IPS-15b (cell line): ENCODE measurements around the gene NUDC.
"Not testable (repeated sequence)": the region's sequence is repeated elsewhere in the genome, so short reads cannot be mapped to it uniquely, and the experiment has no call there.

Source experiments
- H3K27me3 ChIP-seq: one replicate; pipeline ENCODE4 v1.6.1; 2013; ENCODE audit warnings: low read length; ENCODE audit not compliant: control insufficient read depth, insufficient read depth
- H3K36me3 ChIP-seq: one replicate; pipeline ENCODE4 v1.6.1; 2013; ENCODE audit warnings: low read length; ENCODE audit not compliant: control insufficient read depth, insufficient read depth
- H3K4me1 ChIP-seq: one replicate; pipeline ENCODE4 v1.6.1; 2013; ENCODE audit warnings: mild to moderate bottlenecking, low read length; ENCODE audit not compliant: control insufficient read depth, insufficient read depth
- H3K4me3 ChIP-seq: one replicate; pipeline ENCODE4 v1.5.1; 2013; ENCODE audit warnings: low read depth, low read length
- H3K9ac ChIP-seq: one replicate; pipeline ENCODE4 v1.6.1; 2013; ENCODE audit warnings: low read depth, mild to moderate bottlenecking, low read length
- H3K9me3 ChIP-seq: one replicate; pipeline ENCODE4 v1.6.1; 2013; ENCODE audit warnings: mild to moderate bottlenecking, low read length; ENCODE audit not compliant: control insufficient read depth, insufficient read depth

The NUDC gene

GRCh38 chr1:26978901-26979300, 57.4 kb downstream of the NUDC start:
- Histone ChIP-seq H3K4me1 (no peaks in the 10 kb centered on the region), H3K4me3 (no peak overlapping the region), H3K36me3 (no peaks in the 10 kb centered on the region), H3K9ac (no peak overlapping the region), H3K9me3 (no peaks in the 10 kb centered on the region), H3K27me3 (no peaks in the 10 kb centered on the region)

- H3K9ac ChIP-seq, result no peak overlapping the region
- no peaks in the 10 kb centered on the region for H3K36me3 ChIP-seq
- no peaks in the 10 kb centered on the region for H3K27me3 ChIP-seq
- H3K9me3 ChIP-seq, result no peaks in the 10 kb centered on the region
- no peaks in the 10 kb centered on the region for H3K4me1 ChIP-seq
- no peak overlapping the region for H3K4me3 ChIP-seq
Measured at GRCh38 chr1:26981146-26981846, 59.8 kb downstream of the NUDC start.

DNA sequence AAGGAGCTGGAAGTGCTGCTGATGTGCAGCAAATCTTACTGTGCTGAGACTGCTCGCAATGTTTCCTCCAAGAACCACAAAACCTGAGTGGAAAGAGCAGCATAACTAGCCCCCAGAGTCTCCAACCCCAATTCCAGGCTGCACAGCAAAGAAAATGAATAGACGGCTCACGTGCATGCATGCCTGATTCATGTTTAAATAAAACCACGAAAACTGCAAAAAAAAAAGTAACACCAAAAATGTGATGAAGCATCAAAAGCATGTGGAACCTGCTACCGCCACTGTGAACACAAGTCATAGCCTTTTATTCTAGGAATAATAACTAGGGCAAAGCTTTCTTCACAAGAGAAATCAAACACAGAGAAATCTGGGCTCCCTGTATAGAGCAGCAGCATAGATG, 62.3 kb downstream of the NUDC start:
- Histone ChIP-seq H3K4me1 (no peaks in the 10 kb centered on the region), H3K27me3 (no peaks in the 10 kb centered on the region), H3K9me3 (no peaks in the 10 kb centered on the region), H3K36me3 (no peaks in the 10 kb centered on the region), H3K4me3 (no peak overlapping the region), H3K9ac (no peak overlapping the region)

DNA sequence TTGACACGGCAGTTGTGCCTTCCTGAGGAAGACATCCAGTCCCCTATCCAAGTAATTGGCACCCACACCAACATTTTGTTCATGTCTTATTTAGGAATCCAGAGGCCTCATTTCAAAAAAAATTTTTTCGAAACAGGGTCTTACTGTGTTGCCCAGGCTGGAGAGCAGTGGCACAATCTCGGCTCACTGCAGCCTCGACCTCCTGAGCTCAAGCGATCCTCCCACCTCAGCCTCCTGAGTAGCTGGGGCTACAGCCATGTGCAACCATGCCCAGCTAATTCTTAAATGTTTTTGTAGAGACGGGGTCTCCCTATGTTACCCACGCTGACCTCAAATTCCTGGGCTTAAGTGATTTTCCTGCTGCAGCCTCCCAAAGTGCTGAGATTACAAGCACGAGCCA, 62.7 kb downstream of the NUDC start:
- H3K36me3 ChIP-seq, result no peaks in the 10 kb centered on the region
- no peak overlapping the region for H3K4me3 ChIP-seq
- no peaks in the 10 kb centered on the region for H3K27me3 ChIP-seq
- H3K4me1 ChIP-seq, result no peaks in the 10 kb centered on the region
- no peak overlapping the region for H3K9ac ChIP-seq
- no peaks in the 10 kb centered on the region for H3K9me3 ChIP-seq

DNA sequence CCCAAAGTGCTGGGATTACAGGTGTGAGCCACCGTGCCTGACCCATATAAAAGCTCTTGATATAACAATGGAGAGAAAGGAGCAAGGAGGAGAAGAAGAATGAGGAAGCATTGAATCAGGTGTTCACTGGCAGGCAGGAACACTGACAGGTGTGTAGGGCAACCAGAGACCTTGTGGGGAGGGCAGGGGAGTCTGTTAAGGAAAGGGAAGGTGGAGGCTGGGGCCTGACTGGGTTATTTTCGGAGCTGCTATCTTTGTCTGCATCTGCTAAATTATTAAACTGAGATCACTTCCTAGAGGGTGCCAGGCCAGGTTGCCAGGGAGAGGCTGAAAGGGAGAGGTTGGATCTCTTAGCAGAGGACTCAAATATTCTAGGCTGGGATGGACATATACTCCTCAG, 65.1 kb downstream of the NUDC start:
- H3K4me1 ChIP-seq, result peaks cover 2% of the 10 kb centered on the region

GRCh38 chr1:26989403-26990109, 68.0 kb downstream of the NUDC start:
- not testable (repeated sequence) for H3K9ac ChIP-seq, H3K4me1 ChIP-seq, H3K4me3 ChIP-seq, H3K36me3 ChIP-seq, H3K27me3 ChIP-seq, H3K9me3 ChIP-seq

More for the DNA sequence above, 65.1 kb downstream of the NUDC start:
- Histone ChIP-seq H3K4me3 (no peak overlapping the region), H3K27me3 (peaks cover 2% of the 10 kb centered on the region), H3K9me3 (no peaks in the 10 kb centered on the region), H3K9ac (no peak overlapping the region), H3K36me3 (no peaks in the 10 kb centered on the region)

DNA sequence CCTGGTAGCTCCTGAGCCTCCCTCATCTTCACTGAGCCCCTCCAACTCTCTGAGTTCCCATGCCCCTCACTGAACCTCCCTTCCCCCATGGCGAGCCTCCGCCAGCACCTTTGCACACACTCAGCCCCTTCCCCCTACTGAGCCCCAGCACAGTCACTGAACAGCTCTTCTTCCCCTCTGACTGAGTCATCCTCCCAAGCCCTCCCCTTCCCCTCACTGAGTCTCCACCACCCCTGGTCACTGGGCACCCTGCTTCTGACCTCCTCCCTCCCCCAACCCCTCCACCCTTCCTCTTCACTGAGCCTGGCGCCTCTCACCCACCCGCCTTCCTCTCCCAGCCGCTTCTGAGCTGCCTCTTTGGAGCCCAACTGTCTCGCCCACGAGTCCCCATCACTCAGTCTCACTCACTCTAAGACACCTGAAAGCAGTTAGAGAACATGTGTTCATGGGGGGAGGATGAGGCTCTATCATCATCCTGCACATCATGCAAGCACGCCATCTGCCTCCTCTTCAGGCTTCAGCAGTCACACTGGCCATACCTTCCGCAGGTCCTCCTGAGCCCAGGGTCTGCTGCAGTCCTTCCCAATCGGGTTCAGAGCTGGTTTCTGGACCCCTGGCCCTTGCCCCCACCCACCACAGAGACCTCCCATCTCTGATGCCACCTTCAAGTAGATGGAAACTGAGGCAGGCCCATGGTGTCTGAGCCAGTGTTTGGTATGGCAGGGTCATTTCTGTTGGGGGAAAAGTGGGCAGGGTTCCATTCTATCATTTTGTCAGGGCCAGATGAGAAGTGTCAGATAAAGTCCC, 70.0 kb downstream of the NUDC start:
- H3K9me3 ChIP-seq, result no peaks in the 10 kb centered on the region
- peaks cover 5% of the 10 kb centered on the region for H3K27me3 ChIP-seq
- peaks cover 5% of the 10 kb centered on the region for H3K36me3 ChIP-seq
- H3K4me3 ChIP-seq, result peak overlapping the region; percentile 2
- H3K4me1 ChIP-seq, result peaks cover 14% of the 10 kb centered on the region
- no peak overlapping the region for H3K9ac ChIP-seq

DNA sequence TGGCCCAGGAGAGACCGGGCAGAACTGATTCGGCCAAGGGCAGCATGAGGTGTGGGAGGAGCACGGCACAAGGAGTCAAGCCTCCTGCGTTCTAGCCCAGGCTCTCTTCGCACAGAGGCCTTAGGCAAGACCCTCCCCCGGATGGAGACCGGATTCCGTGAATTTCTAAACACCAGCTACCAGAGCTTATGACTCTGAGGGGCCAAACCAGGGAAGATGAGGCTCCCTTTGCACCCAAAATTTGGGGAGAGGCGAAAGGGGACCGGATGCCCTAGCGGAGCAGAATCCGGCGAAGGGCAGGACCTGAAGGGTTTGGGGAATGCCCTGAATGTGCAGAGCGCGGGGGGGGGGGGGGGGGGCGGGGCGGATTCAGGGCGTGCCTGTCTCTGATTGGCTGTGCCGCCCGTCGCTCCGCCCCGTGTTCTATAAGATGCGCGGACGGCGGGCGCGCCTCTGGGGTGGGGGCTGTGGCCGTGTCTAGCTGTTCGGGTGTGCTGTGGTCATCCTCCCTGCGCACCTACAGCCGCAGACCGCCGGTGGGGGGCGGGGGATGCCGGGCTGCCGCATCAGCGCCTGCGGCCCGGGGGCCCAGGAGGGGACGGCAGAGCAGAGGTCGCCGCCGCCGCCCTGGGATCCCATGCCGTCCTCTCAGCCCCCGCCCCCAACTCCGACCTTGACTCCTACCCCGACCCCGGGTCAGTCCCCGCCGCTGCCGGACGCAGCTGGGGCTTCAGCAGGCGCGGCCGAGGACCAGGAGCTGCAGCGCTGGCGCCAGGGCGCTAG, 71.9 kb downstream of the NUDC start, which contains the start of gene TRNP1:
TSS of gene TRNP1 (plus strand) at position 456 of the 783 bp plus-strand sequence. CDS start at position 551, 95 bp downstream.
- peak within 1 kb of the TSS; percentile 89 for H3K9ac ChIP-seq
- no peaks in the 10 kb centered on the region for H3K9me3 ChIP-seq
- peak within 1 kb of the TSS; percentile 85 for H3K4me3 ChIP-seq
- peaks cover 6% of the 10 kb centered on the region for H3K36me3 ChIP-seq
- peaks cover 18% of the 10 kb centered on the region for H3K4me1 ChIP-seq
- H3K27me3 ChIP-seq, result peaks cover 5% of the 10 kb centered on the region

- Histone ChIP-seq H3K36me3 (peaks cover 6% of the 10 kb centered on the region), H3K4me1 (peaks cover 26% of the 10 kb centered on the region), H3K27me3 (peaks cover 5% of the 10 kb centered on the region), H3K4me3 (peak overlapping the region; percentile 85), H3K9ac (peak overlapping the region; percentile 89), H3K9me3 (no peaks in the 10 kb centered on the region)
Measured at GRCh38 chr1:26994020-26994786, 72.7 kb downstream of the NUDC start.

GRCh38 chr1:26994787-26995517, 73.4 kb downstream of the NUDC start:
- peaks cover 5% of the 10 kb centered on the region for H3K27me3 ChIP-seq
- peak overlapping the region; percentile 89 for H3K9ac ChIP-seq
- H3K4me1 ChIP-seq, result peaks cover 30% of the 10 kb centered on the region
- no peaks in the 10 kb centered on the region for H3K9me3 ChIP-seq
- H3K4me3 ChIP-seq, result peak overlapping the region; percentile 85
- H3K36me3 ChIP-seq, result peaks cover 6% of the 10 kb centered on the region
